ENCODE results near the gene EPAS1. TPM values are rescaled to one million over a fixed set of nuclear protein-coding genes. Genes with fewer than 3 reads are reported as not detected.
A peak's percentile ranks its signal among the peaks of the same experiment; 100 is the strongest.

The EPAS1 gene
- total and polyA plus RNA-seq, 2 of the 13 experiments (the other 11 are each of a cell fraction or from before 2014, with no cell fraction given), result 47.1 to 182 TPM

DNA sequence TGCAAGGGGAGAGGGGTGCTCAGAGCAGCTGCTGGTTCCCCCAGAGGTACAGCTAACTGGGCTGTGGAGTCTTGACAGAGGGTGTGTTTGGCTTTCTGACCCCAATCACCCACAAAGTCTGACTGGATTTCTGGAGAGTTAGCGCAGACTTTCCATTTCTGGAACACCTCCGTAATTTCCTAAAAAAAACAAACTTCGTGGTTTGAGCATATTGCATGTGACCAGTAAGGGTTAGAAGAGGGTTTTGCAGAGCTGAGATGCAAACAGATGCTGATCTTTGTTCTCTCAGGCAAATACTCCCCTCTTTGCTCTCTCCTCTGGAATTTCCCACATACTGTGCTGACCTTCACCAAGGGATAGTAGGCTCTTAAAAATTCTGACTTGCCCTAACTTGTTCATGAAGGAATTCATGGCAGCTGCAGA, 137.7 kb downstream of the EPAS1 start (continued):
- TF ChIP-seq ARID2 (CRISPR knock-in tag; IDR thresholded peaks at IDR 0.05; ENCODE audit: borderline replicate concordance) (0 out of 2 replicates have a peak, but pooled peaks have one; percentile 67), PCBP1 (IDR thresholded peaks at IDR 0.05; ENCODE audit: borderline replicate concordance, low read depth, low read length) (no peak), ISL2 (CRISPR knock-in tag; IDR thresholded peaks at IDR 0.05) (peak; percentile 74; the same call in 1 of the 2 replicates), ELF3 (CRISPR knock-in tag; IDR thresholded peaks at IDR 0.05) (0 out of 2 replicates have a peak, but pooled peaks have one; percentile 35), SRSF9 (IDR thresholded peaks at IDR 0.05; ENCODE audit: borderline replicate concordance, insufficient read depth, low read depth, low read length, poor library complexity, severe bottlenecking) (no peak), SALL1 (CRISPR knock-in tag; IDR thresholded peaks at IDR 0.05) (peak; percentile 57), ZNF20 (CRISPR knock-in tag; IDR thresholded peaks at IDR 0.05) (no peak), U2AF1 (optimal IDR thresholded peaks at IDR 0.05; ENCODE audit: low read depth, low read length) (no peak), HNF4G (IDR thresholded peaks at IDR 0.05; ENCODE audit: borderline replicate concordance, low read depth, low read length) (peak; percentile 25; the same call in 1 of the 2 replicates), HNF4G (CRISPR knock-in tag; IDR thresholded peaks at IDR 0.05; ENCODE audit: borderline replicate concordance, low read depth) (no peak), PPARG (CRISPR knock-in tag; conservative IDR thresholded peaks at IDR 0.05) (peak; percentile 56), MYNN (CRISPR knock-in tag; IDR thresholded peaks at IDR 0.05; ENCODE audit: low read depth) (0 out of 2 replicates have a peak, but pooled peaks have one; percentile 41), SOX6 (IDR thresholded peaks at IDR 0.05) (no peak), SOX6 (CRISPR knock-in tag; IDR thresholded peaks at IDR 0.05) (peak; percentile 54; the same call in 1 of the 2 replicates), YEATS2 (CRISPR knock-in tag; IDR thresholded peaks at IDR 0.05; ENCODE audit: borderline replicate concordance) (no peak)
- TF ChIP-seq, protein P1, sequence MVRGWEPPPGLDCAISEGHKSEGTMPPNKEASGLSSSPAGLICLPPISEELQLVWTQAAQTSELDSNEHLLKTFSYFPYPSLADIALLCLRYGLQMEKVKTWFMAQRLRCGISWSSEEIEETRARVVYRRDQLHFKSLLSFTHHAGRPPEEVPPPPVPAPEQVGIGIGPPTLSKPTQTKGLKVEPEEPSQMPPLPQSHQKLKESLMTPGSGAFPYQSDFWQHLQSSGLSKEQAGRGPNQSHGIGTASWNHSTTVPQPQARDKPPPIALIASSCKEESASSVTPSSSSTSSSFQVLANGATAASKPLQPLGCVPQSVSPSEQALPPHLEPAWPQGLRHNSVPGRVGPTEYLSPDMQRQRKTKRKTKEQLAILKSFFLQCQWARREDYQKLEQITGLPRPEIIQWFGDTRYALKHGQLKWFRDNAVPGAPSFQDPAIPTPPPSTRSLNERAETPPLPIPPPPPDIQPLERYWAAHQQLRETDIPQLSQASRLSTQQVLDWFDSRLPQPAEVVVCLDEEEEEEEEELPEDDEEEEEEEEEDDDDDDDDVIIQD (CRISPR knock-in tag; IDR thresholded peaks at IDR 0.05; ENCODE audit: low read depth), result peak; percentile 77
- TF ChIP-seq, protein P2, sequence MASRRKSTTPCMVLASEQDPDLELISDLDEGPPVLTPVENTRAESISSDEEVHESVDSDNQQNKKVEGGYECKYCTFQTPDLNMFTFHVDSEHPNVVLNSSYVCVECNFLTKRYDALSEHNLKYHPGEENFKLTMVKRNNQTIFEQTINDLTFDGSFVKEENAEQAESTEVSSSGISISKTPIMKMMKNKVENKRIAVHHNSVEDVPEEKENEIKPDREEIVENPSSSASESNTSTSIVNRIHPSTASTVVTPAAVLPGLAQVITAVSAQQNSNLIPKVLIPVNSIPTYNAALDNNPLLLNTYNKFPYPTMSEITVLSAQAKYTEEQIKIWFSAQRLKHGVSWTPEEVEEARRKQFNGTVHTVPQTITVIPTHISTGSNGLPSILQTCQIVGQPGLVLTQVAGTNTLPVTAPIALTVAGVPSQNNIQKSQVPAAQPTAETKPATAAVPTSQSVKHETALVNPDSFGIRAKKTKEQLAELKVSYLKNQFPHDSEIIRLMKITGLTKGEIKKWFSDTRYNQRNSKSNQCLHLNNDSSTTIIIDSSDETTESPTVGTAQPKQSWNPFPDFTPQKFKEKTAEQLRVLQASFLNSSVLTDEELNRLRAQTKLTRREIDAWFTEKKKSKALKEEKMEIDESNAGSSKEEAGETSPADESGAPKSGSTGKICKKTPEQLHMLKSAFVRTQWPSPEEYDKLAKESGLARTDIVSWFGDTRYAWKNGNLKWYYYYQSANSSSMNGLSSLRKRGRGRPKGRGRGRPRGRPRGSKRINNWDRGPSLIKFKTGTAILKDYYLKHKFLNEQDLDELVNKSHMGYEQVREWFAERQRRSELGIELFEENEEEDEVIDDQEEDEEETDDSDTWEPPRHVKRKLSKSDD (CRISPR knock-in tag; IDR thresholded peaks at IDR 0.05; ENCODE audit: low read depth), result 0 out of 2 replicates have a peak, but pooled peaks have one; percentile 35
- TF ChIP-seq, protein P3, sequence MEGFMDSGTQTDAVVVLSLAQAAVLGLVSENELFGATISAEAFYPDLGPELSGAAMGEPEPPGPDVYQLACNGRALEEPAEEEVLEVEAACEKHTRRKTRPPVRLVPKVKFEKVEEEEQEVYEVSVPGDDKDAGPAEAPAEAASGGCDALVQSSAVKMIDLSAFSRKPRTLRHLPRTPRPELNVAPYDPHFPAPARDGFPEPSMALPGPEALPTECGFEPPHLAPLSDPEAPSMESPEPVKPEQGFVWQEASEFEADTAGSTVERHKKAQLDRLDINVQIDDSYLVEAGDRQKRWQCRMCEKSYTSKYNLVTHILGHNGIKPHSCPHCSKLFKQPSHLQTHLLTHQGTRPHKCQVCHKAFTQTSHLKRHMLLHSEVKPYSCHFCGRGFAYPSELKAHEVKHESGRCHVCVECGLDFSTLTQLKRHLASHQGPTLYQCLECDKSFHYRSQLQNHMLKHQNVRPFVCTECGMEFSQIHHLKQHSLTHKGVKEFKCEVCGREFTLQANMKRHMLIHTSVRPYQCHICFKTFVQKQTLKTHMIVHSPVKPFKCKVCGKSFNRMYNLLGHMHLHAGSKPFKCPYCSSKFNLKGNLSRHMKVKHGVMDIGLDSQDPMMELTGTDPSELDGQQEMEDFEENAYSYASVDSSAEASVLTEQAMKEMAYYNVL (CRISPR knock-in tag; IDR thresholded peaks at IDR 0.05; ENCODE audit: borderline replicate concordance), result 0 out of 2 replicates have a peak, but pooled peaks have one; percentile 14
- TF ChIP-seq, protein P4, sequence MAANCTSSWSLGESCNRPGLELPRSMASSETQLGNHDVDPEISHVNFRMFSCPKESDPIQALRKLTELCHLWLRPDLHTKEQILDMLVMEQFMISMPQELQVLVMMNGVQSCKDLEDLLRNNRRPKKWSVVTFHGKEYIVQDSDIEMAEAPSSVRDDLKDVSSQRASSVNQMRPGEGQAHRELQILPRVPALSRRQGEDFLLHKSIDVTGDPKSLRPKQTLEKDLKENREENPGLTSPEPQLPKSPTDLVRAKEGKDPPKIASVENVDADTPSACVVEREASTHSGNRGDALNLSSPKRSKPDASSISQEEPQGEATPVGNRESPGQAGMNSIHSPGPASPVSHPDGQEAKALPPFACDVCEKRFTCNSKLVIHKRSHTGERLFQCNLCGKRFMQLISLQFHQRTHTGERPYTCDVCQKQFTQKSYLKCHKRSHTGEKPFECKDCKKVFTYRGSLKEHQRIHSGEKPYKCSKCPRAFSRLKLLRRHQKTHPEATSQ (CRISPR knock-in tag; IDR thresholded peaks at IDR 0.05; ENCODE audit: borderline replicate concordance), result peak; percentile 45; the same call in 1 of the 2 replicates
- TF ChIP-seq, protein P5, sequence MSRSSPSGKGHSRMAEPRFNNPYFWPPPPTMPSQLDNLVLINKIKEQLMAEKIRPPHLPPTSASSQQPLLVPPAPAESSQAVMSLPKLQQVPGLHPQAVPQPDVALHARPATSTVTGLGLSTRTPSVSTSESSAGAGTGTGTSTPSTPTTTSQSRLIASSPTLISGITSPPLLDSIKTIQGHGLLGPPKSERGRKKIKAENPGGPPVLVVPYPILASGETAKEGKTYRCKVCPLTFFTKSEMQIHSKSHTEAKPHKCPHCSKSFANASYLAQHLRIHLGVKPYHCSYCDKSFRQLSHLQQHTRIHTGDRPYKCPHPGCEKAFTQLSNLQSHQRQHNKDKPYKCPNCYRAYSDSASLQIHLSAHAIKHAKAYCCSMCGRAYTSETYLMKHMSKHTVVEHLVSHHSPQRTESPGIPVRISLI (CRISPR knock-in tag; IDR thresholded peaks at IDR 0.05; ENCODE audit: borderline replicate concordance), result peak; percentile 40; the same call in 1 of the 2 replicates
